Kidney capillary endothelial cell (primary cell): Measurements from ENCODE around the gene UGT1A5.
"Not testable (repeated sequence)": the region's sequence is repeated elsewhere in the genome, so short reads cannot be mapped to it uniquely, and the experiment has no call there.

ENCODE experiments used
- DNase-seq: peaks from one replicate; pipeline ENCODE4 v3.0.0-alpha.2; 2018; ENCODE audit warnings: low spot score

Gene UGT1A5

DNA sequence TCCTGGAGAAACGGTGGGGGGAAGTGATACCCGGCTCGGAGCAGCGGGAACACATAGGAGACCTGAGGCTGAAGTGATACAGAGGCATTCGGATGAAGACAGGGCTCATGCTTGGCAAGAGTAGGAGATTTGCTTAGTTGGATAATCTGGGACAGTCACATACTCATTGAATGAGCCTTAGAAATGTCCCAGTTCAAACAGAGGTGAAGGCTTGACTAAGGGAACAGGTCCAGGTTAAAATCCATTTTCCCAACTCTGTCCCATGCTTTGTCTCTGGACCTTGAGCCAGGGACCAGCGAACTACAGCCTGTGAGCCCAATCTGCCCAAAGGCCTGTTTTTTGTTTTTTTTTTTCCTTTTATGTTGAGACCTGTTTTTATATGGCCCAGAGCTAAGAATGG is 18.7 kb upstream of the UGT1A5 start:
- DNase-seq, result no peak

DNA sequence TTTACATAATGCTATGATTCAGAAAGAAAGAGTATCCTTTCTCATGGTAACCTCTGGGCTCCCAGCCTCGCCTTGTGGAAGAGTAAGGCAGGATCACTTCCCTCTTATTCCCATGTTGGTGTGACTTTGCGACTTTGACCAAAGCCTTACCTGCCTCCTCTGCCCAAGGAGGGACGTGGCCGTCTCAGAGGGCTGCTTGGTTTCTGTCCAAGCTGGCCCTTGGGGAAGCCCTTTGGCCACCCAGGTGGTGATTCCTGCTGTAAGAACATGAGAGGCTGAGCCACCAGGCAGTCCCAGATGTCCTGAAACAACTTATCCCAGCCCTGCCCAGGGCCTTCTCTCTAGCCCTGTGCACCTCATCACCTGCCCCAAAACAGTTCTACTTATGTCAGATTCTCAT is 14.0 kb upstream of the UGT1A5 start:
- no peak for DNase-seq

DNA sequence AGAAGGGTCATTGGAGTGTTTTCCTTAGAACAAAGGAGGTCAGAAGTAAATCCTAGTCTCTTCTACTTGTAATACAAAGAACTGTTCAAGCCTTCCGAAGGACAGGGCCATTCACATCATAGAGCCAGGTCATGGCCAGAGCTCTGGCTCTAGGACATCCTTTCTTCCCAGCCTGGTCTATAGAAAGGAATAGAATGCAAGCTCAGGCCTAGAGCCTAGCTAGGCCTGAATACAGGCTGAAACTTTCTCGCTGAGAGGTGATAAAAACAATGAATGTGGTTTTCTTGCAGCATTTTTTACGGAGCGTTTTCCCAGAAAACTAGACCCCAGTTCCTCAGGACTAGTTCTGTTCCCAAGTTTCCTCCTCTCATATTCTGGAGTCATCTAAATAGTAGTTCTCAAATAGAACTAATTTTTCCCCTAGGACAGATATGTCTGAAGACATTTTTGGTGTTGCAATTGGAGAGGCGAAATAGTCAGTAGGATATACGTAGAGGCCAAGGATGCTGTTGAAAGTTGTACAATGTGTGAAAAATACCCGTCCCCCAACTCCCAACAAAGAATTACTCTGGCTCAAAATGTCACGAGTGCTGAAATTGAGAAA is 13.2 kb upstream of the UGT1A5 start:
- DNase-seq, result no peak

DNA sequence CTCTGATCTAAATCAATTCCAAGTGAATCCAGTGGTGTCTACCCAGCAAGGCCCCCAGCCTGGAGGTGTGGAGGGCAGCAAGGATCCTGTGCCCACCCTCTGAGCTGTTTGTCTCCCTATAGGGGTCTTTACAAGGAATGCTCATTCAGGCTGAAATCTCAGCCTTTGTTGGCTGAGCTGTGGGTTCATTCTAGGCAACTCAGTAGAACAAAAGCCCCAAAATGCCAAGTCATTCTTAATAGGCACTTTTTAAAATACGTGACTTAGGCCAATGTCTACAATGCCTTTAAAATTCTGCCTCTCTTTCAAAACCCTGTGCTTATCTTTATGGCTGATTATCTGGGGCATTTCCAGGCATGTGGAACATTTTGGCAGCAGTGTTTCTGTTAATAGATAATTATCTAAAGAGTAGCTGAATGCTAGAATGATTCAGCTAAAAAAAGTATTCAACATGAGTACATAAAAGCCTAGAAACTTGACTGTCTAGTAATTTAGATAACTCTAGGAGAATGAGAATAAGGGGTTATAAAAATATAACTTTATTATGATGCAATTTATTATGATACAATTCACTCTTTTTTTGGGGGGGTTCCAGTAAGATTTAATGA is 12.6 kb upstream of the UGT1A5 start:
- no peak for DNase-seq

DNA sequence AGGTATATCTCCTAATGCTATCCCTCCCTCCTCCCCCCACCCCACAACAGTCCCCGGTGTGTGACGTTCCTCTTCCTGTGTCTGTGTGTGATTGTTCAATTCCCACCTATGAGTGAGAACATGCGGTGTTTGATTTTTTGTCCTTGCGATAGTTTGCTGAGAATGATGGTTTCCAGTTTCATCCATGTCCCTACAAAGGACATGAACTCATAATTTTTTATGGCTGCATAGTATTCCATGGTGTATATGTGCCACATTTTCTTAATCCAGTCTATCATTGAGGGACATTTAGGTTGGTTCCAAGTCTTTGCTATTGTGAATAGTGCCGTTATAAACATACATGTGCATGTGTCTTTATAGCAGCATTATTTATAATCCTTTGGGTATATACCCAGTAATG is 11.9 kb upstream of the UGT1A5 start:
- not testable (repeated sequence) for DNase-seq

DNA sequence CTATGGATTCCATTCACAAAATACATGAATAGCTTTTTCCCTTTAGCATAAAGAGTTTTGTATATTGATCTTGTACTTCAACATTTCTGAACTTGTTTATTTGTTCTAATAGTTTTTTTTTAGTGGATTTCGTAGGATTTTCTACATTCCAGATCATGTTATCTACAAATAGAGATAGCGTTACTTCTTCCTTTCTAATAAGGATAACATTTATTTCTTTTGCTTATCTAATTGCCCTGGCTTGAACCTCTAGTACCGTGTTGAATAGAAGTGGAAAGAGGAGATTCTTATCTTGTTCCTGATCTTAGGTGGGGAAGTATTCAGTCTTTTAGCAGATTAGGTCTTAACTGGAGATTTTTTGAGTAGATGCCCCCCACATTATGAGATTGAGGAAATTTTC is 10.5 kb upstream of the UGT1A5 start:
- DNase-seq, result no peak

DNA sequence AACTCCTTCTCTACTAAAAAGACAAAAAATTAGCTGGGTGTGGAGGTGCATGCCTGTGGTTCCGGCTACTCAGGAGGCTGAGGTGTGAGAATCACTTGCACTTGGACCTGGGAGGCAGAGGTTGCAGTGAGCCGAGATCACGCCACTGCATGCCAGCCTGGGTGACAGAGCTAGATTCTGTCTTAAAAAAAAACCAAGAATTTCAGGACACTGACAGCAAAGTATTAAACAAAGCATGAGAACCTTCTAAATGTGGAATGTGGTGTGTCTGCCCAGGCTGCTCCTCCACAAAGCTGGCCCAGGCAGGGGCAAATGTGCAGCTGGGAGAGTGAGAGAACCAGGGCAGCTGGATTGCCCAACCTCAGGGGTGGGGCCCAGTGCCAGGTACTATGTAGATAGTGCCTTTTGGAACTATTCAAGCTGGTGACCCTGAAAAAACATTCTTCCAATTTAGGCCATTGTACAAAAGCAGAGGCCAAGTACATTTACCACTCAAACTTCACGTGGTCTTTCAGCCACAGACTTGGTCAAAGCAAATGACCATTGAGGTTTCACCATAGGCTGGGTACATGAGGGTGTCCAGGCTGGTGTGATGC is 6.7 kb upstream of the UGT1A5 start:
- no peak for DNase-seq

DNA sequence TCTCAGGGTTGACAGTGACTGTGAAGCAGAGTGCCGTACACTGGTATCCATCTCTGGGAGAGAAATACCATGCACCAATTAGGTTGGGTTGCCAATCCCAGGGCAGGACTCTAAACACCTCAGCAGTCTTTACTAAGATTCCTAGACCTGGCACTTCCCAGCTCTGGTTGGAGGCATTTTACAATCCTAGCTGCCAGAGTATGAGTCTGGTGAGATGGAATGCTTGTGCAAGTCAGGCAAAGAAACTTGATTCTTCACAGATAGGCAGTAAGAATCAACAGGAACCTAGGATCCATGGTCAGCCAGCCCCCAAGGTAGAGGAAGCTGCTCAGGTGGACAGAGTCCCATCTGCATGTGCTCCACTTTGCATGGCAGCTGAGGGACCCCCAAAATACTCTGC is 6.0 kb upstream of the UGT1A5 start:
- no peak for DNase-seq

DNA sequence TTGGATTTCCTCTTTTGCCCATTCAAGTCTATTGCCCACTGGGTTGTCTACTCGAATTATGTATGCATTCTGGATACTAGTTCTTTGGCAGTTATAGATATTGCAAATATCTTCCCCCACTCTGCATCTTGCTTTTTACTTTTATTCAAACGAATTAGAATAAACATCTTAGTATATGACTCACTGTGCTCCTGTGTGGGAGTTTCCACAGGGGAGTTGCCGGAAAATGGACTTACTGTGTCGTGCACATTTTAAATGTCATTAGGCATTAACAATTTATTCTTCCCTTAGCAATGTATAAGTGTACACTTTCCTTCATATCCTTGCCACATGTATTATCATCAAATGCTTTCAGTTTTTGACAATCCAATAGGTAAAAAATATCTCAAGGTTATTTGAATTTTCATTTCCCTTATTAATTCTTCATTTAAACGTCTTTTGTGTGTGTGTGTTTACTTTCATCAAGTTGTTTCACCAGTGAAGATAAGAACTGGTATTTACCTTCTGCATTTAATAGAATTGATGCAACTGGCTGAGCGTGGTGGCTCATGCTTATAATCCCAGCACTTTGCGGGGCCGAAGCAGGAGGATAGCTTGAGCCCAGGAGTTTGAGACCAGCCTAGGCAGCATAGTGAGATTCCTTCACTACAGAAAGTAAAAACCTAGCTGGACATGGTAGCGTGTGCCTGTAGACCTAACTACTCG is 4.6 kb upstream of the UGT1A5 start:
- DNase-seq, result no peak

DNA sequence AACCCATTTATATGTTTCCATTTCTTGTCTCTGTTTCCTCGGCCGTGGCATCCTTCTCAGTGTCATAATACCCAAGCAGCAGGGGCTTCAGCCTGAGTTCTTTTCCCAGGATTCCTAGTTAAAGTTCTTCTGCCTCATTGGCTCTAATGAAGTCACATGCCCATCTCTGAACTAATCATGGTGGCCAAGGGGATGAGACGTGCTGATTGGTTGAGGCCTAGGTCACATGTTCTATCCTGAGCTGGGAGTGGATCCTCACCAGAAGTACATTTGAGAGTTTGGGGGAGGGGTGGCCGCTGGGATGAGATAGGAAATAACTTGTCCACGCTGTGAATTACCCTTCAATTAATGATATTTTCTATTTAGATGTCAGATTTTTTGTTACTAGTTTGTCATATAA is 3.8 kb upstream of the UGT1A5 start:
- DNase-seq, result no peak

DNA sequence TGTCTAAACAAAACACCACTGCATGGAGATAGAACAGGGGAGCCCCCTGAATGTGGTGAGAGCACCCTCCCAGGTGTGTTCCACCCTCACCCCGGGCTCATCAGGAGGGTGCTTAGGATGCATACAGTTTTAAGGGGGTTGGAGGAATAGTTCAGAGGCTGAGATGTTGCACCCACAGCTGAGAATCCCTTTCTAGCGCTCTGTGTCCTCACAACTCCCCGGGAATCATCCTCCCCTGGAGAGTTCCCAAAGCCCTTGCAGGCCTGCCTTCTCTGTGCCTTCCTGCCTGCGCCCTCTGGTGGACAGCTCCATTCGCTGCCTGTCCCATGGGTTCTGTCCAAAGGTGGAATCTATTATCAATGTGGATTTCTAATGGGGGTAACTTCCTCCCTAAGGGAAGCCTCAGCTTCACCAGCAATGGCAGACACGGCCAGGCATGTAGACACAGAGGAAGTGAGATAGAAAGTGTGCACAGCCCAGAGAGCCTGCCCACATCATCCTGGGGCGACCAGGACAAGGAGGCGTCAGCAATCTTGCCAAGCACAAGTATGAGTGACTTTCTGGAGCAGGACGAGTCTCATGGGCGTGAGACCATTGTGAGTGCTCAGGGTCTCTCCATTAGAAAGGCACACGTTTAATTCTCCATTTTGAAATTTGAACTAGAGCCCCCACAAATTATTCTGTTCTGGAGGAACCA is 1.2 kb upstream of the UGT1A5 start:
- DNase-seq, result peak; percentile 57

DNA sequence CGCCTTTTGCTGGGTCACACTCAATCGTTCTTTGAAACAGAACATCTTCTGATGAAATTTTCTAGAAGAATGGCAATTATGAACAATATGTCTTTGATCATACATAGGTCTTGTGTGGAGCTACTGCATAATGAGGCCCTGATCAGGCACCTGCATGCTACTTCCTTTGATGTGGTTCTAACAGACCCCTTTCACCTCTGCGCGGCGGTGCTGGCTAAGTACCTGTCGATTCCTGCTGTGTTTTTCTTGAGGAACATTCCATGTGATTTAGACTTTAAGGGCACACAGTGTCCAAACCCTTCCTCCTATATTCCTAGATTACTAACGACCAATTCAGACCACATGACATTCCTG is 532 bp downstream of the UGT1A5 start:
- DNase-seq, result no peak

DNA sequence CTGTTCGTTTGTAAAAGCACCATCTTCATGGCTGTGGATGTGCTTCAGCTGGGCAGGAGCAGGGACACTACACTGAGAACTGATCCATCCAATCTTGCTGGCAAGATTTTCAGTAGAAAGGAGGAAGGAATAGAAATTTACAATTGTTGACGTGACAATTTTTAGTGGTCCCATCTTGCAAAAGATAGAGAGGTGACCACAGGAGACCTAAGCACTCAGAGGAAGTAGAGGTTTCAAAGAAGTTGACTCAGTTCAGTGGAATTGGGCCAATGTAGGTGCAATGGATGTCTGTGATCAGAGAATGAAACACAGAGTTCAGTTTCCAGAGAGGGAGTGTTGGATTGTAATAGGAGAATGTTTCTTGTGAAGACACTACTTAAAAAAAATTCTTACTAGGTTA is 1.4 kb downstream of the UGT1A5 start:
- DNase-seq, result no peak

DNA sequence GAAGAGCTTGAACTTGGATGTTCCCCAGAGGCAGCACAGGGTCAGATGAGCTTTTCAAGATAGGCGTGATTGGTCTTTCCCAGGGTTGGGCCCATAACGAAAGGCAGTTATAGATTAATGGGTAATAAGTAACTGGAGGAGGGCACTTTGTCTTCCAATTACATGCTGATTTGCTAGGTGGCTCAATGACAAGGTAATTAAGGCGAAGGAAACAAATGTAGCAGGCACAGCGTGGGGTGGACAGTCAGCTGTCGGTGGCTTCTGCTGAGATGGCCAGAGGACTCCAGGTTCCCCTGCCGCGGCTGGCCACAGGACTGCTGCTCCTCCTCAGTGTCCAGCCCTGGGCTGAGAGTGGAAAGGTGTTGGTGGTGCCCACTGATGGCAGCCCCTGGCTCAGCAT is 5.8 kb downstream of the UGT1A5 start, which contains the start of gene UGT1A4:
TSS of gene UGT1A4 (plus strand) at position 185 of the 400 bp plus-strand sequence. CDS start at position 270, 85 bp downstream.
- no peak for DNase-seq

DNA sequence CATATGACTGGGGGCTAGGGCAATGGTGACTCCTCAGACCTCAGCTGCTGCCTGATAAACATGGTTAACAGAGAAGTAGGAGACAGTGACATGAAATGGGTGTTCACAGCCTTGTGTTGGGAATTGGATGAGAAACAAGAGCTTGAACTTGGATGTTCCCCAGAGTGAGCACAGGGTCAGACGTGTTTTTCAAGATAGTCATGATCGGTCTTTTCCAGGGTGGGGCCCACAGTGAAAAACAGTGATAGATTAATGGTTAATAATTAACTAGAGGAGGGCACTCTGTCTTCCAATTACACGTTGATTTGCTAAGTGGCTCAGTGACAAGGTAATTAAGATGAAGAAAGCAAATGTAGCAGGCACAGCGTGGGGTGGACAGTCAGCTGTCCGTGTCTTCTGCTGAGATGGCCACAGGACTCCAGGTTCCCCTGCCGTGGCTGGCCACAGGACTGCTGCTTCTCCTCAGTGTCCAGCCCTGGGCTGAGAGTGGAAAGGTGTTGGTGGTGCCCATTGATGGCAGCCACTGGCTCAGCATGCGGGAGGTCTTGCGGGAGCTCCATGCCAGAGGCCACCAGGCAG is 16.1 kb downstream of the UGT1A5 start, which contains the start of gene UGT1A3:
TSS of gene UGT1A3 (plus strand) at position 320 of the 579 bp plus-strand sequence. CDS start at position 405, 85 bp downstream.
- DNase-seq, result no peak

DNA sequence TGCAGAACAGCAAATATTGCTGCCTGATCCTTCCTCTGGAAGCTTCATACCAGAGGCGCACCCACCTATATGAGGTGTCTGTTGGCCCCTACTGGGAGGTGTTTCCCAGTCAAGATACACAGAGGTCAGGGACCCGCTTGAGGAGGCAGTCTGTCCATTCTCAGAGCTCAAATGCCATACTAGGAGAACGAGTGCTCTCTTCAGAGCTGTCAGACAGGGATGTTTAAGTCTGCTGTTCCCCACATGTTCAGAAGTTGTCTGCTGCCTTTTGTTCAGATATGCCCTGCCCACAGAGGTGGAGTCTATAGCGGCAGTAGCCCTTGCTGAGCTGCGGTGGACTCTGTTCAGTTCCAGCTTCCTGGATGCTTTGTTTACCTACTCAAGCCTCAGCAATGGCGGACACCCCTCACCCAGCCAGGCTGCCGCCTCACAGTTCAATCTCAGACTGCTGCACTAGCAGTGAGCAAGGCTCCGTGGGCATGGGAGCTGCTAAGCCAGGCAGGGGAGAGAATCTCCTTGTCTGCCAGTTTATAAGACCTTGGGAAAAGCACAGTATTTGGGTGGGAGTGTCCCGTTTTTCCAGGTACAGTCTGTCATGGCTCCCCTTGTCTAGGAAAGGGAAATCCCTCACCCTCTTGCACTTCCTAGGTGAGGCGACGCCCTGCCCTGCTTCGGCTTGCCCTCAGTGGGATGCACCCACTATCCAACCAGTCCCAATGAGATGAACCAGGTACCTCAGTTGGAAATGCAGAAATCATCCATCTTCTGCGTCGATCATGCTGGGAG is 24.4 kb downstream of the UGT1A5 start:
- not testable (repeated sequence) for DNase-seq

DNA sequence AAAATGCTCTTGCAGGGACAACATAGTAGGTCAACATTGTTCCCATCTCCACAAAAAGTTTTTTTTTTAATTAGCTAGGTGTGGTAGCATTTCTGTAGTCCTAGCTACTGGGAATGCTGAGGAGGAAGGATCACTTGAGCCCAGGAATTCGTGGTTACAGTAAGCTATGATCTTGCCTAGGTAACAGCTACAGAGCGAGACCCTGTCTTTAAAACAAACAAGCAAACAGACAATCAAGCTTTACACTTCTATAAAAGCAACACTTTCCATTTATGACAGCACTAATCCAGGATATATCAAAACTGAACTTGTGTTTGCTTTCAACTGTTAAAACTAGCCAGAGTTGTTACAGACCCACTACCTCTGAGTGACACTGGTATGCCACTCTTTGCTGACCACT is 28.2 kb downstream of the UGT1A5 start:
- no peak for DNase-seq

DNA sequence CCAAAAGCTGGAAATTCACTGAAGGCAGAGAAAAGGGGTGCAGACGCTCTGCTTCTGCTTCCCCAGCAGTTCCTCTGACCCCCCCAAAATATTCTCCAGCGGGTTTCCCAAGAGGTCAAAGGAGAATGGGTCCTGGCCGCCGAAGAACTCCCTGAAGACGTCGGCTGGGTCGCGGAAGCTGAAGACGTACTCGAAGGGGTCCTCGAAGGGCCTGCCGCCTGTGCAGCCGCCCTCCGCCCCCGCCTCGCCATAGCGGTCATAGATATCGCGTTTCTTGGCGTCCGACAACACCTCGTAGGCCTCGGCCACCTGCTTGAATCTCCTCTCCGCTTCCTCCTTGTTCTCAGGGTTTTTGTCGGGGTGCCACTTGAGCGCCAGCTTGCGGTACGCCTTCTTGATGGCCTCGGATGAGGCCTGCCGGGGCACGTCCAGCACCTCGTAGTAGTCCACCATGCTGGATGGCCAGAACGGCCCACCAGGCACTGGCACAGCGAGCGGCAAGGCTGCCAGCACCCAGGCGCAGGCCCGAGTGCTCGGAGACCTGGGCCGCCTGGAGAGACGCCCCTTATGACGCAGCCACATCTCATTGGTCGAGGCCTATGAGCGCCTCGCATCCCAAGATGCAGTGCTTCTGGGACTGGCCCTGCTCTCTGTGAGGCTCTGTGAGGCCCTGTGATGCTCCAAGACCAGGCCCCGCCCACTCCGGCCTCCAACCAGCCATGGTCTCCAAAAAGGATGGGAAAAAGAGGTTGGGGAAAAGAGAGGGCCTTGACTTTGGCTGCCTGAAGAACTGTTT is 31.0 kb downstream of the UGT1A5 start:
- no peak for DNase-seq

DNA sequence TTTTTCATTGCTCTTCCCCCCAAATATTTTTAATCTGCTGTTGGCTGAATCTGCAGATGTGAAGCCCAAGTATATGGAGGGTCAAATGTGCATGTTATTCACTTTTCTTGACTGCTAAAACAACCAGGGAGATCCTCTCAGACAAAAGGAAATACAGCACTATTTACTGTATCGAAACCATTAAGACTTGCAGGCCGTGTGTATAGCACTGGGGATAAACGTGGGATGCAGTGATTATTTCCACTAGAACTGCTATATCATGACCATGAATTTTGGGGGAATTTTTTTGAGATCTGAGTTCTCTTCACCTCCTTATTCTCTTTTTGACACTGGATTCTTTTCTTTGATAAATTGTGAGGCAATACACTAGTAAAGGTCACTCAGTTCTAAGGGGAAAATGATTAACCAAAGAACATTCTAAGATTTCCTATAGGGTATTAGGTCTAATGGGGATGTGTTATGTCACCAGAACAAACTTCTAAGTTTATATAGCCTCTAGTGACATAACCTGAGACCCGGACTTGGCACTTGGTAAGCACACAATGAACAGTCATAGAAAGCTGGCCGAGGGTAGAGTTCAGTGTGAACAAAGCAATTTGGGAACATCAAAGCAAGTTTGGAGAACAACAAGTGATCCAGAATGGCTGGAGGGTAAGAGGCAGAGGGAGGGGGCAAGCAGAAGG is 32.5 kb downstream of the UGT1A5 start:
- no peak for DNase-seq

DNA sequence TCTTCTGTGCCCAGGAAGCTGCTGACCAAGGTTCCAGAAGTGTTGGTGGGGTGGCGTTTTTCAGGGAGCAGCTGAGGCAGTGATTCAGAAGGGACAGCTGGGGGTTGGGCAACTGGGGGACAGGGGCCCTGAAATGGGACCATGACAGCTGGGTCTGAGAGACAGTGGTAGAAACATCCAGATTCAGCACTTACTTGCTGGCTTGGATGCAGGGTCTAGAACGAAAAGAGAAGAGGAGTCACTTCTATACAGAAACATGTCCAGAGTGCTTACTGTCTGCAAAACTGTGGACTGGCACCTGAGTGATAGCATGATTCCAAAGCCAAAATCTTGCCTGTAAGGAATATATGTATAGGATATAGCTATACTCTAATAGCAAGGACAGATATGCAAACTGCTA is 33.1 kb downstream of the UGT1A5 start:
- not testable (repeated sequence) for DNase-seq
